Measurements from ENCODE around the gene UBE2G2. TPM values are rescaled to one million over a fixed set of nuclear protein-coding genes. Genes with fewer than 3 reads are reported as not detected.

The UBE2G2 gene
- polyA plus RNA-seq, 1 experiment, result 62.2 TPM

DNA sequence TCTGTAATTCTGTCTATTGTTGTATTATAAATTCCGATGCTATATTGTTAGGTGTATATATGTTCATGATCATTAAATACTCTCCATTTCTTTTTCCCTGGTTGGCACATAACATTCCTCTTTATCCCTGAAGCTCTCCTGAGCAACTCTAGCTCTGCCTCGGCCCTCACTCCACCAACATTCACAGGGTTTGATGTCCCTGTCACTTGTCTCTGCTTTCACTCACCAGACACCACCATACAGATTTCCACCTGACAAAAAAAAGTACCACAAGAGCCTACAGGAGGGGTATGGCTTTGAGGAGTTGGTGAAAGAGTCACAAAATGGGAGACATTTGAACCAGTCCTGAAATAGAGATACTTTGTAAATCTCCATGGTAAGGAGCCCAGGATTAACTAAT, 81.5 kb downstream of the UBE2G2 start:
- Histone ChIP-seq H3K27ac (ENCODE audit: low read depth, low read length) (no peak overlapping the region), H3K9me3 (ENCODE audit: control insufficient read depth, insufficient read depth, low read length) (no peaks in the 10 kb centered on the region; the same call in 1 of the 2 replicates), H3K4me3 (ENCODE audit: low read depth, low read length) (no peak overlapping the region), H3K27me3 (ENCODE audit: control insufficient read depth, insufficient read depth, low read length) (peaks cover 43% of the 10 kb centered on the region)
- DNase-seq (ENCODE audit: low read depth, low spot score), result no peak
- POLR2A ChIA-PET, result no interaction called here
- CTCF ChIA-PET, result no interaction called here
- TF ChIP-seq, protein P1, sequence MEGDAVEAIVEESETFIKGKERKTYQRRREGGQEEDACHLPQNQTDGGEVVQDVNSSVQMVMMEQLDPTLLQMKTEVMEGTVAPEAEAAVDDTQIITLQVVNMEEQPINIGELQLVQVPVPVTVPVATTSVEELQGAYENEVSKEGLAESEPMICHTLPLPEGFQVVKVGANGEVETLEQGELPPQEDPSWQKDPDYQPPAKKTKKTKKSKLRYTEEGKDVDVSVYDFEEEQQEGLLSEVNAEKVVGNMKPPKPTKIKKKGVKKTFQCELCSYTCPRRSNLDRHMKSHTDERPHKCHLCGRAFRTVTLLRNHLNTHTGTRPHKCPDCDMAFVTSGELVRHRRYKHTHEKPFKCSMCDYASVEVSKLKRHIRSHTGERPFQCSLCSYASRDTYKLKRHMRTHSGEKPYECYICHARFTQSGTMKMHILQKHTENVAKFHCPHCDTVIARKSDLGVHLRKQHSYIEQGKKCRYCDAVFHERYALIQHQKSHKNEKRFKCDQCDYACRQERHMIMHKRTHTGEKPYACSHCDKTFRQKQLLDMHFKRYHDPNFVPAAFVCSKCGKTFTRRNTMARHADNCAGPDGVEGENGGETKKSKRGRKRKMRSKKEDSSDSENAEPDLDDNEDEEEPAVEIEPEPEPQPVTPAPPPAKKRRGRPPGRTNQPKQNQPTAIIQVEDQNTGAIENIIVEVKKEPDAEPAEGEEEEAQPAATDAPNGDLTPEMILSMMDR (IDR thresholded peaks at IDR 0.05; ENCODE audit: low read depth, low read length), result no peak

Other genes with a start within 250 kb of the UBE2G2 start
- not detected in 2 replicates for gene KRTAP10-3, start 243.0 kb downstream of the UBE2G2 start, polyA plus RNA-seq (2011; rRNA removed)
- gene KRTAP10-4, start 228.1 kb downstream of the UBE2G2 start, polyA plus RNA-seq (2011; rRNA removed), result not detected in 2 replicates
- not detected in 2 replicates for gene KRTAP10-5, start 221.2 kb downstream of the UBE2G2 start, polyA plus RNA-seq (2011; rRNA removed)
- not detected in 2 replicates for gene KRTAP10-6, start 209.3 kb downstream of the UBE2G2 start, polyA plus RNA-seq (2011; rRNA removed)
- not detected in 2 replicates for gene KRTAP10-7, start 201.2 kb downstream of the UBE2G2 start, polyA plus RNA-seq (2011; rRNA removed)
- gene KRTAP10-8, start 189.7 kb downstream of the UBE2G2 start, polyA plus RNA-seq (2011; rRNA removed), result not detected in 2 replicates
- not detected in 2 replicates for gene KRTAP10-9, start 174.7 kb downstream of the UBE2G2 start, polyA plus RNA-seq (2011; rRNA removed)
- not detected in 2 replicates for gene KRTAP10-10, start 164.5 kb downstream of the UBE2G2 start, polyA plus RNA-seq (2011; rRNA removed)
- not detected in 2 replicates for gene KRTAP10-11, start 155.4 kb downstream of the UBE2G2 start, polyA plus RNA-seq (2011; rRNA removed)
- not detected in 2 replicates for gene KRTAP12-4, start 147.2 kb downstream of the UBE2G2 start, polyA plus RNA-seq (2011; rRNA removed)
- gene KRTAP12-3, start 143.9 kb downstream of the UBE2G2 start, polyA plus RNA-seq (2011; rRNA removed), result not detected in 2 replicates
- not detected in 2 replicates for gene KRTAP12-2, start 134.9 kb downstream of the UBE2G2 start, polyA plus RNA-seq (2011; rRNA removed)
- gene KRTAP12-1, start 119.7 kb downstream of the UBE2G2 start, polyA plus RNA-seq (2011; rRNA removed), result not detected in 2 replicates
- gene KRTAP10-12, start 104.6 kb downstream of the UBE2G2 start, polyA plus RNA-seq (2011; rRNA removed), result not detected in 2 replicates
- not detected in 2 replicates for gene TSPEAR, start 90.2 kb downstream of the UBE2G2 start, polyA plus RNA-seq (2011; rRNA removed)
- 113 and 134 TPM in 2 replicates for gene SUMO3, start 16.2 kb upstream of the UBE2G2 start, polyA plus RNA-seq (2011; rRNA removed)
- 240 and 249 TPM in 2 replicates for gene PTTG1IP, start 71.9 kb upstream of the UBE2G2 start, polyA plus RNA-seq (2011; rRNA removed)
- 0.04 TPM in 1 of 2 replicates, not detected in the other for gene ITGB2, start 119.1 kb upstream of the UBE2G2 start, polyA plus RNA-seq (2011; rRNA removed)
- 11.4 and 11.9 TPM in 2 replicates for gene SLX9, start 138.2 kb upstream of the UBE2G2 start, polyA plus RNA-seq (2011; rRNA removed)